Activated B cell treated with CpG ODN at 0.5 μM for 24 hours (primary cell): ENCODE results near the gene LHFPL2. TPM values are rescaled to one million over a fixed set of nuclear protein-coding genes. Genes with fewer than 3 reads are reported as not detected.
A peak's percentile ranks its signal among the peaks of the same experiment; 100 is the strongest.

Experiments
- ATAC-seq: fragments of 200-7000 bp; cut with Tn5 transposase; one replicate; pipeline ENCODE4 v1.10.0; 2021; ENCODE audit warnings: low read depth, mild to moderate bottlenecking, moderate library complexity
- CTCF ChIA-PET: fragments of 350-600 bp; sonication (Branson Sonifier 250); formaldehyde crosslinking; loops from one replicate; lab custom pipeline; 2021; ENCODE audit warnings: antibody characterized with exemption; lab: Charles Lee
- POLR2A ChIA-PET: fragments of 350-600 bp; sonication (Branson Sonifier 250); formaldehyde crosslinking; loops from one replicate; lab custom pipeline; 2021; ENCODE audit warnings: antibody characterized with exemption; lab: Charles Lee
- DNase-seq: peaks from one replicate; pipeline ENCODE4 v3.0.0; 2022
- H3K27ac Mint-ChIP-seq: one replicate; pipeline ENCODE4 v1.8.0; 2020; ENCODE audit warnings: mixed read lengths
- H3K27me3 Mint-ChIP-seq: one replicate; pipeline ENCODE4 v1.8.0; 2021; ENCODE audit warnings: mixed read lengths
- H3K36me3 Mint-ChIP-seq: one replicate; pipeline ENCODE4 v1.8.0; 2021; ENCODE audit warnings: low read depth, mixed read lengths
- H3K4me1 Mint-ChIP-seq: one replicate; pipeline ENCODE4 v1.8.0; 2021; ENCODE audit warnings: mixed read lengths
- H3K4me3 Mint-ChIP-seq: one replicate; pipeline ENCODE4 v1.8.0; 2020; ENCODE audit warnings: mild to moderate bottlenecking, mixed read lengths
- H3K9me3 Mint-ChIP-seq: one replicate; pipeline ENCODE4 v1.8.0; 2020; ENCODE audit warnings: mixed read lengths
- CTCF ChIP-seq: fragments of 200-600 bp; IDR thresholded peaks from one replicate; pipeline ENCODE4 v1.8.0; 2022; ENCODE audit warnings: antibody characterized with exemption, mild to moderate bottlenecking
- intact Hi-C: fragments of 100-400 bp; cut with micrococcal nuclease; formaldehyde crosslinking; loops from one replicate; pipeline ENCODE4 v1.15.1; 2024
- total RNA-seq: library from RNA; stranded (reverse); gene quantifications from 2 replicates; pipeline ENCODE4 v1.2.3, GENCODE V29; 2022

LHFPL2 gene
- total RNA-seq, 1 donor from 2014 or later = 12.0 TPM

GRCh38 chr5:78509884-78510769 lies 138.4 kb downstream of the LHFPL2 start:
- ATAC-seq = peak; percentile 82
- intact Hi-C loops = loop anchor here (2.0 kb wide), 1 partner anchor 27 kb away; no protein-coding TSS in a partner anchor
- H3K36me3 Mint-ChIP-seq = peaks cover 20% of the 10 kb centered on the region
- DNase-seq = peak; percentile 49
- H3K27me3 Mint-ChIP-seq = no peaks in the 10 kb centered on the region
- ChIA-PET POLR2A (no interaction called here), CTCF (interaction anchor here (1.4 kb wide), 1 partner anchor 42 kb away, joined by 4 read pairs; no protein-coding TSS in a partner anchor)
- peak overlapping the region; percentile 76 for H3K4me3 Mint-ChIP-seq
- no peak overlapping the region for H3K27ac Mint-ChIP-seq
- H3K4me1 Mint-ChIP-seq = peaks cover 27% of the 10 kb centered on the region
- H3K9me3 Mint-ChIP-seq = peaks cover 1% of the 10 kb centered on the region
- no peak for TF ChIP-seq CTCF

DNA sequence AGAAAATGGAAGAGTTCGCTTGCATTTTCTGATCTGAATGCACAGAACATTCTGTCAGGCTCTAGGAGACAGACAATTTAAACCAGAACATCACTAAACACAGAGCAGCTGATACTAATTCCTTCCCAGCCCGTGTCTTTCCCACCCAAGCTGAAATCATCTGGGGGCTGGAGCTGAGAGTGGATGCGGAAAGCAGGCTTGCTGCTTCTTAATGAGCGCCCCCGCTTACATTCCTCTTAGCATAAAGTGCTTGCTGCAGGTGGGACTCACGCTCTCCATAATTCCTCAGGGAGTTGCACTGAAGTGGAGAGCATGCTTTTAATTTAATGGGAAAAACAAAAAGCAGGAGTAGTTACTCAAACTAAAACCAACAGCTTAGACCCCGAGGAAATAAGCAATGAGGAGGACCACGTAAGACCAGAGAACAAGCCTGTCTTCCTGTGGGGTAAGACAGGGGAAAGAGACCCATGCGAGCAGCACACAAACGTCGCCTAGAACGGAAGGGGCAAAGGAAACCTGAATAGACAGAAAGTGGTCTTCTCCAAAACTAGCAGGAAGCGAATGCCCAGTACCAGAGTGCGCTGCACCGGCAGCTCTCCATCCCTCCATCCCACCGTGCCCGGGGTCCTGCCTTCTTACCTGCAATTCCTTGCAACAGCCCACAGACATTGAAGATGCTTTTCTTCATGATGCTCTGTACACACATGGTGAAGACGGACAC lies 139.3 kb downstream of the LHFPL2 start:
- Mint-ChIP-seq H3K27ac (no peak overlapping the region), H3K36me3 (peaks cover 13% of the 10 kb centered on the region), H3K27me3 (no peaks in the 10 kb centered on the region), H3K9me3 (peaks cover 1% of the 10 kb centered on the region), H3K4me3 (peak overlapping the region; percentile 76), H3K4me1 (peaks cover 27% of the 10 kb centered on the region)
- ChIA-PET CTCF (no interaction called here), POLR2A (no interaction called here)
- DNase-seq (no peak), ATAC-seq (peak; percentile 22)
- no peak for TF ChIP-seq CTCF
- intact Hi-C loops = no loop called here

- TF ChIP-seq CTCF = no peak
- CTCF ChIA-PET = no interaction called here
- DNase-seq = no peak
- H3K9me3 Mint-ChIP-seq = no peaks in the 10 kb centered on the region
- H3K4me1 Mint-ChIP-seq = peaks cover 28% of the 10 kb centered on the region
- H3K27ac Mint-ChIP-seq = no peak overlapping the region
- no peaks in the 10 kb centered on the region for H3K27me3 Mint-ChIP-seq
- H3K4me3 Mint-ChIP-seq = no peak overlapping the region
- POLR2A ChIA-PET = interaction anchor here (0.5 to 0.6 kb wide), 2 partner anchors 37 to 405 kb away, joined by 3 read pairs; no protein-coding TSS in a partner anchor
- peaks cover 5% of the 10 kb centered on the region for H3K36me3 Mint-ChIP-seq
- intact Hi-C loops = no loop called here
- ATAC-seq = no peak
Measured at GRCh38 chr5:78508186-78508765, 140.3 kb downstream of the LHFPL2 start.

DNA sequence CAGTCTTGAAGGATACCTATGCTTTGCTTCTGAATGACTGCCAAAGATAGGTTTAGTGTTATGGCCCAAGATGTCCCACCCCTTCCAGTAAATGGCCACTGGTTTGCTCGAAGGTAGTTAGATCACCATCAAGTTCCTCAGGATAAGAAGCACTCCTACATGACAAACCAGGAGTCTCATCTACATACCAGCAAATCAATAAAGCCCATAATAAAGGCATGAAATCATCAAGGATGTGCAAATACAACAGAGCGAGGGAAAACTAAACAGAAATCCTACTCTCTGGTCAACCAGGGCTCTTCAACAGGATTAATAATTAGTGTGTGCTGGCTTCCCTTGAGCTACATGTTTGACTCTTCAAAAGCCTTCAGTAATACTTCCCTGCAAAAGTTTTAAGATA lies 141.0 kb downstream of the LHFPL2 start:
- Mint-ChIP-seq H3K4me3 (no peak overlapping the region), H3K36me3 (peaks cover 5% of the 10 kb centered on the region), H3K27ac (no peak overlapping the region), H3K4me1 (peaks cover 34% of the 10 kb centered on the region), H3K9me3 (no peaks in the 10 kb centered on the region), H3K27me3 (no peaks in the 10 kb centered on the region)
- ATAC-seq (no peak), DNase-seq (no peak)
- CTCF ChIA-PET = no interaction called here
- TF ChIP-seq CTCF = no peak
- POLR2A ChIA-PET = no interaction called here
- intact Hi-C loops = no loop called here
